Tibial nerve (tissue), 4 donors: ENCODE results near the gene CTNND1. TPM values are rescaled to one million over a fixed set of nuclear protein-coding genes. Genes with fewer than 3 reads are reported as not detected.

Experiments
- DNase-seq, 2 donors: peaks; one replicate each; pipeline ENCODE4 v3.0.0-alpha.2; 2019; ENCODE audit warnings: low spot score in 2 of 2
- H3K27ac ChIP-seq, 4 donors: fragments of 200-600 bp; sonication (generic) in 3 of 4; one replicate each; pipeline ENCODE4 v1.5.1; 2017 to 2019; ENCODE audit warnings: mild to moderate bottlenecking in 1 of 4
- H3K27me3 ChIP-seq, 2 donors: fragments of 200-600 bp; sonication (generic) in 1 of 2; one replicate each; pipeline versions ENCODE4 v1.5.1 to v1.6.0; 2017 to 2019
- H3K36me3 ChIP-seq, 3 donors: fragments of 200-600 bp; sonication (generic); one replicate each; pipeline ENCODE4 v1.5.1; 2018 to 2019
- H3K4me1 ChIP-seq, 4 donors: fragments of 200-600 bp; sonication (generic) in 3 of 4; one replicate each; pipeline ENCODE4 v1.5.1; 2017 to 2019
- H3K4me3 ChIP-seq, 4 donors: fragments of 200-600 bp; sonication (generic) in 3 of 4; one replicate each; pipeline ENCODE4 v1.5.1; 2017 to 2019; ENCODE audit warnings: mild to moderate bottlenecking in 1 of 4, moderate library complexity in 1 of 4
- H3K9me3 ChIP-seq, 4 donors: fragments of 200-600 bp; sonication (generic) in 3 of 4; one replicate each; pipeline ENCODE4 v1.5.1; 2017 to 2019
- CTCF ChIP-seq, 5 experiments: fragments of 200-600 bp in 3 of 5; fragments of 450-650 bp in 2 of 5; sonication (generic) in 3 of 5; IDR thresholded peaks; one replicate each; pipeline ENCODE4 v1.5.1; 2016 to 2019; ENCODE audit warnings: antibody characterized with exemption in 5 of 5, mild to moderate bottlenecking in 3 of 5, moderate library complexity in 2 of 5
- EP300 ChIP-seq, 2 donors: sonication (generic); formaldehyde crosslinking; IDR thresholded peaks; one replicate each; pipeline ENCODE4 v1.6.1; 2017; ENCODE audit warnings: antibody characterized with exemption in 2 of 2, mild to moderate bottlenecking in 1 of 2
- POLR2A ChIP-seq, 2 donors: fragments of 450-650 bp; IDR thresholded peaks; one replicate each; pipeline ENCODE4 v1.6.1; 2017; ENCODE audit warnings: antibody characterized with exemption in 2 of 2, mild to moderate bottlenecking in 2 of 2, moderate library complexity in 2 of 2
- WGBS, 2 donors: methylation state at CpG; one replicate each; pipeline ENCODE4 v1.1.5; 2018; 5-methylcytosine and 5-hydroxymethylcytosine counted together
- total RNA-seq, 4 donors: library from RNA; depleted of rRNA; stranded (reverse); fragments of >200 nt; gene quantifications; one replicate each; pipeline ENCODE4 v1.1.0, GENCODE V29; 2016

Gene CTNND1
- total RNA-seq, 4 donors from 2014 or later = 104 to 128 (median 124) TPM

- H3K9me3 ChIP-seq = no peaks in the 10 kb centered on the region
- H3K4me1 ChIP-seq = peaks cover 0 to 41% (median 30%) of the 10 kb centered on the region in 4 donors
- no peak for DNase-seq
- peak overlapping the region; percentile 48 to 65 (median 60) for H3K4me3 ChIP-seq
- H3K27ac ChIP-seq = peak overlapping the region; percentile 39 to 97 (median 89)
- 4 to 7% methylated on average over 1 of the region's 1 CpG for WGBS, 2 donors
- H3K27me3 ChIP-seq = no peaks in the 10 kb centered on the region
- no peaks in the 10 kb centered on the region for H3K36me3 ChIP-seq
- TF ChIP-seq CTCF (IDR thresholded peaks at IDR 0.05) (peak; percentile 27 to 39 (median 36)), POLR2A (IDR thresholded peaks at IDR 0.05) (no peak), EP300 (IDR thresholded peaks at IDR 0.05) (peak in 1 of 2 donors; percentile 50)
Measured at GRCh38 chr11:57763568-57763967, 2.0 kb downstream of the CTNND1 start.

GRCh38 chr11:57764021-57764420, 2.4 kb downstream of the CTNND1 start:
- Histone ChIP-seq H3K27me3 (no peaks in the 10 kb centered on the region), H3K36me3 (no peaks in the 10 kb centered on the region), H3K9me3 (no peaks in the 10 kb centered on the region), H3K4me3 (peak overlapping the region; percentile 48 to 65 (median 60)), H3K4me1 (peaks cover 0 to 46% (median 30%) of the 10 kb centered on the region in 4 donors), H3K27ac (peak overlapping the region; percentile 39 to 97 (median 89))
- no peak for TF ChIP-seq EP300 (IDR thresholded peaks at IDR 0.05)
- peak in 1 of 5 experiments; percentile 3 for TF ChIP-seq CTCF (IDR thresholded peaks at IDR 0.05)
- 18 to 23% methylated on average over 4 of the region's 4 CpGs for WGBS, 2 donors
- no peak for DNase-seq

- no peak for DNase-seq
- WGBS, 2 donors = 6 to 15% methylated on average over 2 of the region's 2 CpGs
- H3K27ac ChIP-seq = peak overlapping the region in 3 of 4 donors; percentile 83 to 97 (median 95)
- H3K4me3 ChIP-seq = peak overlapping the region in 3 of 4 donors; percentile 48 to 64 (median 56)
- TF ChIP-seq CTCF (IDR thresholded peaks at IDR 0.05) (no peak), POLR2A (IDR thresholded peaks at IDR 0.05) (no peak), EP300 (IDR thresholded peaks at IDR 0.05) (no peak)
- peaks cover 0 to 51% (median 32%) of the 10 kb centered on the region in 4 donors for H3K4me1 ChIP-seq
- no peaks in the 10 kb centered on the region for H3K27me3 ChIP-seq
- H3K9me3 ChIP-seq = no peaks in the 10 kb centered on the region
- H3K36me3 ChIP-seq = no peaks in the 10 kb centered on the region
Measured at GRCh38 chr11:57764566-57764965, 3.0 kb downstream of the CTNND1 start.

GRCh38 chr11:57764972-57765371, 3.4 kb downstream of the CTNND1 start:
- peaks cover 0 to 54% (median 34%) of the 10 kb centered on the region in 4 donors for H3K4me1 ChIP-seq
- H3K27me3 ChIP-seq = no peaks in the 10 kb centered on the region
- no peaks in the 10 kb centered on the region for H3K9me3 ChIP-seq
- TF ChIP-seq EP300 (IDR thresholded peaks at IDR 0.05) (no peak), CTCF (IDR thresholded peaks at IDR 0.05) (no peak), POLR2A (IDR thresholded peaks at IDR 0.05) (no peak)
- no peaks in the 10 kb centered on the region for H3K36me3 ChIP-seq
- H3K4me3 ChIP-seq = peak overlapping the region in 2 of 4 donors; percentile 48 to 64
- peak overlapping the region in 3 of 4 donors; percentile 83 to 97 (median 95) for H3K27ac ChIP-seq
- WGBS, 2 donors = 10% methylated on average over 2 of the region's 2 CpGs
- DNase-seq = no peak

GRCh38 chr11:57770793-57771192, 9.2 kb downstream of the CTNND1 start:
- no peak for TF ChIP-seq POLR2A (IDR thresholded peaks at IDR 0.05)
- TF ChIP-seq EP300 (IDR thresholded peaks at IDR 0.05) = no peak
- TF ChIP-seq CTCF (IDR thresholded peaks at IDR 0.05) = no peak
- H3K4me1 ChIP-seq = peaks cover 0 to 91% (median 44%) of the 10 kb centered on the region in 4 donors
- no peak overlapping the region for H3K4me3 ChIP-seq

More at GRCh38 chr11:57770793-57771192, 9.2 kb downstream of the CTNND1 start:
- 29 to 40% methylated on average over 1 of the region's 1 CpG for WGBS, 2 donors
- Histone ChIP-seq H3K9me3 (no peaks in the 10 kb centered on the region), H3K27me3 (no peaks in the 10 kb centered on the region), H3K36me3 (no peaks in the 10 kb centered on the region), H3K27ac (peak overlapping the region in 1 of 4 donors; percentile 51)
- no peak for DNase-seq
